WERI-Rb-1 (cell line): Measurements from ENCODE around the gene FOXP2.
"Not testable (repeated sequence)": the region's sequence is repeated elsewhere in the genome, so short reads cannot be mapped to it uniquely, and the experiment has no call there.

Experiments used
- DNase-seq: peaks from one replicate; pipeline ENCODE4 v3.0.0-alpha.2; 2020
- H3K27ac ChIP-seq: fragments of 250-450 bp; sonication (Bioruptor Pico); 2 replicates; pipeline ENCODE4 v1.5.1; 2020; ENCODE audit warnings: mild to moderate bottlenecking, moderate library complexity
- H3K27me3 ChIP-seq: fragments of 250-450 bp; sonication (Bioruptor Pico); 2 replicates; pipeline ENCODE4 v1.5.1; 2021; ENCODE audit warnings: mild to moderate bottlenecking, low read depth, moderate library complexity; ENCODE audit not compliant: insufficient read depth, severe bottlenecking
- H3K36me3 ChIP-seq: fragments of 250-450 bp; sonication (Bioruptor Pico); 2 replicates; pipeline ENCODE4 v1.5.1; 2020; ENCODE audit warnings: mild to moderate bottlenecking, moderate library complexity
- H3K4me3 ChIP-seq: 2 replicates; pipeline ENCODE4 v1.5.1; 2011; ENCODE audit warnings: low read depth, mild to moderate bottlenecking, control low read depth, low read length
- H3K9me3 ChIP-seq: fragments of 250-450 bp; sonication (Bioruptor Pico); 2 replicates; pipeline ENCODE4 v1.5.1; 2021; ENCODE audit warnings: mild to moderate bottlenecking, moderate library complexity; ENCODE audit not compliant: severe bottlenecking
- CTCF ChIP-seq: IDR thresholded peaks from 2 replicates; pipeline ENCODE4 v1.5.1; 2011; ENCODE audit warnings: low read depth, mild to moderate bottlenecking, control low read depth, inconsistent platforms, low read length

FOXP2 gene

DNA sequence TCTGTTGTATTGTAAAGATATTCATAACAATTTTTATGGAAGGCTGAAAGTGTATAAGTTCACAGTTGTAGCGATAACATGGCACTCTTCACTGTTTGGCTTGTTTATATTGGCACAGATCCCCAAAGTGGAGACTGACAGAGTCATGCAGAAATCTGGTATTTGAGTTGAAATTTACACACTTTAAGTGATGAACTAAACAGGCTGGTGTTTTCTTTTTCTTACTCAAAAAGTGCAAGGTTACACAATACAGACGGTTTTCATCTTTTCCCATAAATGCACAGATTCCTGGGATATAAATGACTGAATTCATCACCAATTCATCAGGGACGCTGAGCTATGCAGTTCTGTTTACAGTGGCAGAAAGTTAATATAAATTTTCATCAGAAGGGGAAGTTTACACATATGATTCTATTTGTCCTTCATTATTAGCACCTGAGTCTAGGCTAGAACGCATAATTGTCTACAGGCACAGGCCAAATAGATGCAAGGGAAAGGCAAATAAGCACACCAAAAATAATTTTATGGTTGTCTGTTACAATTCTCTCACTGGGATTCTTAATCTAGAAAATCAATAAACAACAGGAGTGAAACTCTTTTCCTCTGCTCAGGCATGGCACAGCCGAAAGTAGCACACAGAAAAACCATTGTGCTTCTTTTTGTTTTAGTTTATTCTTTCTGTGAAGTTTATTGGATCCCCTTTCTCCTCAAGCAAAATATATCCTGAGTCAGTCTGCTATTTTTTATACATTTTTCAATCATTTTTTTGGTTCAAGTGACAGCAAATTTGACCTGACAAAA, 88.0 kb downstream of the FOXP2 start:
- TF ChIP-seq CTCF = no peak
- no peak for DNase-seq
- Histone ChIP-seq H3K9me3 (no peaks in the 10 kb centered on the region), H3K27ac (no peak overlapping the region), H3K27me3 (no peaks in the 10 kb centered on the region), H3K36me3 (no peaks in the 10 kb centered on the region; the same call in 1 of the 2 replicates), H3K4me3 (no peak overlapping the region)

- H3K9me3 ChIP-seq = no peaks in the 10 kb centered on the region
- H3K36me3 ChIP-seq = no peaks in the 10 kb centered on the region
- H3K27me3 ChIP-seq = no peaks in the 10 kb centered on the region
- no peak overlapping the region for H3K4me3 ChIP-seq
- no peak for DNase-seq
- no peak overlapping the region for H3K27ac ChIP-seq
- TF ChIP-seq CTCF = no peak
Measured at GRCh38 chr7:114504586-114504985, 90.0 kb downstream of the FOXP2 start.

GRCh38 chr7:114507381-114507780, 92.8 kb downstream of the FOXP2 start:
- DNase-seq = no peak

DNA sequence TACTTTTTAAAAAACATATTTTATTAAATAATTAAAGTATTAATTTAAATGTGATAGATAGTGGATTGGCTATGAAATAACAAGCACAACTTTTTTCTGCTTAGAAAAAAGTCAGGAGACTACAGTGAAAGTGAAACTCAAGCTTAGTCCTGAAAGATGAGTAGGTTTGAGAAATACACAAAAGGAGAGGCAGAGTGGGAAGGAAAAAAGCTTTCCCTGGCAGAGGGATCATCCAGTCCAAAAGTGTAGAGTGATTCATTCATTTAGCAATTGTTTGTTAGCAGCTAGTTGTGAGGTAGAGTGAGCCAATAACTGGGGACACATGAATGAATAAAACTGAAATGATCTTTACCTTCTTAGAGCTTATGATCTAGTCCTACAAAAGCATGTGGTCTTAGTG, 93.5 kb downstream of the FOXP2 start:
- Histone ChIP-seq H3K36me3 (no peaks in the 10 kb centered on the region), H3K27me3 (no peaks in the 10 kb centered on the region), H3K9me3 (no peaks in the 10 kb centered on the region), H3K4me3 (no peak overlapping the region), H3K27ac (no peak overlapping the region)
- no peak for DNase-seq
- no peak for TF ChIP-seq CTCF

More at GRCh38 chr7:114507381-114507780, 92.8 kb downstream of the FOXP2 start:
- Histone ChIP-seq H3K9me3 (no peaks in the 10 kb centered on the region), H3K27ac (no peak overlapping the region), H3K4me3 (no peak overlapping the region), H3K36me3 (no peaks in the 10 kb centered on the region), H3K27me3 (no peaks in the 10 kb centered on the region)
- TF ChIP-seq CTCF = no peak

DNA sequence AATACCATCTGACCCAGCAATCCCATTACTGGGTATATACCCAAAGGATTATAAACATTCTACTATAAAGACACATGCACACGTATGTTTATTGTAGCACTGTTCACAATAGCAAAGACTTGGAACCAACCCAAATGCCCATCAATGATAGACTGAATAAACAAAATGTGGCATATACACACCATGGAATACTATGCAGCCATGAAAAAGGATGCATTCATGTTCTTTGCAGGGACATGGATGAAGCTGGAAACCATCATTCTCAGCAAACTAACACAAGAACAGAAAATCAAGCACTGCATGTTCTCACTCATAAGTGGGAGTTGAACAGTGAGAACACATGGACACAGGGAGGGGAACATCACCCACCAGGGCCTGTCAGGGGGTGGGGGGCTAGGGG, 96.2 kb downstream of the FOXP2 start:
- not testable (repeated sequence) for H3K27ac ChIP-seq, H3K9me3 ChIP-seq, H3K27me3 ChIP-seq, DNase-seq, H3K4me3 ChIP-seq, H3K36me3 ChIP-seq

- Histone ChIP-seq H3K27me3 (no peaks in the 10 kb centered on the region), H3K4me3 (no peak overlapping the region), H3K27ac (no peak overlapping the region), H3K36me3 (no peaks in the 10 kb centered on the region), H3K9me3 (no peaks in the 10 kb centered on the region)
- no peak for DNase-seq
- TF ChIP-seq CTCF = no peak
Measured at GRCh38 chr7:114519240-114519639, 104.6 kb downstream of the FOXP2 start.
